Body of pancreas (tissue), 4 donors: Measurements from ENCODE around the gene FBXO40. TPM values are rescaled to one million over a fixed set of nuclear protein-coding genes. Genes with fewer than 3 reads are reported as not detected.

ENCODE experiments used
- ATAC-seq: fragments of 150-250 bp; one replicate; pipeline ENCODE4 v1.9.1; 2016
- DNase-seq, 4 donors: peaks; one replicate each; pipeline ENCODE4 v3.0.0-alpha.2; 2019
- H3K27ac ChIP-seq, 4 donors: fragments of 200-600 bp; sonication (generic); 1 replicate in 3 of 4; 2 replicates in 1 of 4; pipeline versions ENCODE4 v1.5.1 to v1.6.1; 2016 to 2019; ENCODE audit warnings: mild to moderate bottlenecking in 1 of 4, mixed read lengths in 1 of 4, moderate library complexity in 1 of 4
- H3K27me3 ChIP-seq, 2 donors: fragments of 200-600 bp; sonication (generic); one replicate each; pipeline ENCODE4 v1.6.0; 2016; ENCODE audit warnings: mild to moderate bottlenecking in 1 of 2
- H3K36me3 ChIP-seq, 2 donors: fragments of 200-600 bp; sonication (generic); replicated peaks in 1 of 2; 2 replicates each; pipeline ENCODE4 v1.5.1; 2016; ENCODE audit warnings: low read depth in 2 of 2; ENCODE audit not compliant: insufficient read depth in 1 of 2
- H3K4me1 ChIP-seq: fragments of 200-600 bp; sonication (generic); one replicate; pipeline ENCODE4 v1.6.0; 2016
- H3K4me3 ChIP-seq, 2 donors: fragments of 200-600 bp; sonication (generic); 1 replicate in 1 of 2; 2 replicates in 1 of 2; pipeline ENCODE4 v1.5.1; 2016 to 2019
- H3K9me3 ChIP-seq, 3 donors: fragments of 200-600 bp; sonication (generic); 1 replicate in 2 of 3; 2 replicates in 1 of 3; pipeline ENCODE4 v1.5.1; 2016
- POLR2A ChIP-seq, 3 donors: fragments of 450-650 bp; IDR thresholded peaks; one replicate each; pipeline ENCODE4 v1.6.1; 2016; ENCODE audit warnings: antibody characterized with exemption in 3 of 3, mild to moderate bottlenecking in 2 of 3
- WGBS, 2 donors: methylation state at CpG; one replicate each; pipeline ENCODE4 v1.1.5; 2017; 5-methylcytosine and 5-hydroxymethylcytosine counted together
- intact Hi-C: fragments of 100-400 bp; cut with DNase I; formaldehyde crosslinking; loops from one replicate; pipeline ENCODE4 v1.15.1; 2023
- total RNA-seq, 2 donors: library from RNA; depleted of rRNA; stranded (reverse); fragments of >200 nt; gene quantifications; one replicate each; pipeline ENCODE4 v1.1.0, GENCODE V29; 2016
- TF ChIP-seq, protein P1 (sequence below), 7 experiments: fragments of 450-650 bp in 4 of 7; fragments of 200-600 bp in 3 of 7; sonication (generic) in 3 of 7; IDR thresholded peaks; one replicate each; pipeline ENCODE4 v1.5.1; 2016 to 2019; ENCODE audit warnings: antibody characterized with exemption in 7 of 7

The FBXO40 gene
- total RNA-seq, 2 donors from 2014 or later, result not detected

DNA sequence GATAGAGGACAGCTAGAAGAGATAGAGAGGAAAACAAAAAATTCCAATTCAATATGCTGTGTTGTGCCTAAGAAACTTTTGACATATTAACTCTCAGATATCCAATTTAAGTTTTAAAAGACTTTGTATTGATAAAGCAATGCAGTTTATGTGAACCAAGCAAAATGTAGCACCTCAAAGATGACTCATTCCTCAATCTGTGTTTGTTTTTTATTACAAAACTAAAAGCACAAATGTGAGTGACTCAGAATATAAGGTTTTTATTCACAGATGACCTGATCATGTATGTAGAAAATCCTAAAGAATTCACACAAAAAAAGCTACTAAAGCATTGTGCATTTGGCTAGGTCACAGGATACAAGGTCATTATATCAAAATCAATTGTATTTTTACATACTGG lies 56.5 kb downstream of the FBXO40 start:
- Histone ChIP-seq H3K36me3 (no peaks in the 10 kb centered on the region), H3K4me1 (no peaks in the 10 kb centered on the region), H3K9me3 (no peaks in the 10 kb centered on the region), H3K27me3 (no peaks in the 10 kb centered on the region), H3K27ac (no peak overlapping the region), H3K4me3 (no peak overlapping the region)
- ATAC-seq (no peak), DNase-seq (no peak)
- TF ChIP-seq POLR2A (IDR thresholded peaks at IDR 0.05), result no peak
- TF ChIP-seq, protein P1, sequence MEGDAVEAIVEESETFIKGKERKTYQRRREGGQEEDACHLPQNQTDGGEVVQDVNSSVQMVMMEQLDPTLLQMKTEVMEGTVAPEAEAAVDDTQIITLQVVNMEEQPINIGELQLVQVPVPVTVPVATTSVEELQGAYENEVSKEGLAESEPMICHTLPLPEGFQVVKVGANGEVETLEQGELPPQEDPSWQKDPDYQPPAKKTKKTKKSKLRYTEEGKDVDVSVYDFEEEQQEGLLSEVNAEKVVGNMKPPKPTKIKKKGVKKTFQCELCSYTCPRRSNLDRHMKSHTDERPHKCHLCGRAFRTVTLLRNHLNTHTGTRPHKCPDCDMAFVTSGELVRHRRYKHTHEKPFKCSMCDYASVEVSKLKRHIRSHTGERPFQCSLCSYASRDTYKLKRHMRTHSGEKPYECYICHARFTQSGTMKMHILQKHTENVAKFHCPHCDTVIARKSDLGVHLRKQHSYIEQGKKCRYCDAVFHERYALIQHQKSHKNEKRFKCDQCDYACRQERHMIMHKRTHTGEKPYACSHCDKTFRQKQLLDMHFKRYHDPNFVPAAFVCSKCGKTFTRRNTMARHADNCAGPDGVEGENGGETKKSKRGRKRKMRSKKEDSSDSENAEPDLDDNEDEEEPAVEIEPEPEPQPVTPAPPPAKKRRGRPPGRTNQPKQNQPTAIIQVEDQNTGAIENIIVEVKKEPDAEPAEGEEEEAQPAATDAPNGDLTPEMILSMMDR (IDR thresholded peaks at IDR 0.05), result no peak
- intact Hi-C loops, result no loop called here

GRCh38 chr3:121651684-121652083 lies 58.5 kb downstream of the FBXO40 start:
- no peaks in the 10 kb centered on the region for H3K27me3 ChIP-seq
- H3K9me3 ChIP-seq, result no peaks in the 10 kb centered on the region
- no peak overlapping the region for H3K27ac ChIP-seq
- H3K4me1 ChIP-seq, result no peaks in the 10 kb centered on the region
- no peak for TF ChIP-seq POLR2A (IDR thresholded peaks at IDR 0.05)
- TF ChIP-seq, protein P1 (IDR thresholded peaks at IDR 0.05), result no peak
- DNase-seq (no peak), ATAC-seq (no peak)
- intact Hi-C loops, result no loop called here
- no peak overlapping the region for H3K4me3 ChIP-seq
- H3K36me3 ChIP-seq, result no peaks in the 10 kb centered on the region

GRCh38 chr3:121654493-121655385 lies 61.6 kb downstream of the FBXO40 start:
- no peak overlapping the region for H3K4me3 ChIP-seq
- intact Hi-C loops, result no loop called here
- TF ChIP-seq POLR2A (IDR thresholded peaks at IDR 0.05), result no peak
- TF ChIP-seq, protein P1 (IDR thresholded peaks at IDR 0.05), result no peak

GRCh38 chr3:121658716-121659435 lies 65.7 kb downstream of the FBXO40 start:
- 71 to 76% methylated on average over 6 of the region's 6 CpGs for WGBS, 2 donors
- ATAC-seq (no peak), DNase-seq (no peak)
- intact Hi-C loops, result no loop called here
- Histone ChIP-seq H3K36me3 (no peaks in the 10 kb centered on the region), H3K27me3 (no peaks in the 10 kb centered on the region), H3K9me3 (no peaks in the 10 kb centered on the region), H3K27ac (no peak overlapping the region), H3K4me1 (peaks cover 10% of the 10 kb centered on the region), H3K4me3 (no peak overlapping the region)
- TF ChIP-seq POLR2A (IDR thresholded peaks at IDR 0.05), result no peak
- TF ChIP-seq, protein P1 (IDR thresholded peaks at IDR 0.05), result no peak

More at GRCh38 chr3:121654493-121655385, 61.6 kb downstream of the FBXO40 start:
- H3K36me3 ChIP-seq, result no peaks in the 10 kb centered on the region
- WGBS, 2 donors, result 80 to 84% methylated on average over 6 of the region's 6 CpGs
- ATAC-seq, result no peak
- H3K27ac ChIP-seq, result no peak overlapping the region
- H3K4me1 ChIP-seq, result no peaks in the 10 kb centered on the region
- no peak for DNase-seq
- H3K9me3 ChIP-seq, result no peaks in the 10 kb centered on the region
- H3K27me3 ChIP-seq, result no peaks in the 10 kb centered on the region
